Activated T-cell treated with anti-CD3 and anti-CD28 coated beads, Interleukin-2, amount 50 U/mL, for 48 hours (primary cell): ENCODE measurements around the gene VEPH1.
"Not testable (repeated sequence)": the region's sequence is repeated elsewhere in the genome, so short reads cannot be mapped to it uniquely, and the experiment has no call there.

ENCODE experiments used
- DNase-seq, 2 experiments: peaks; one replicate each; pipeline ENCODE4 v3.0.0-alpha.2; 2020

VEPH1 gene

GRCh38 chr3:157335233-157336076 lies 167.8 kb downstream of the VEPH1 start:
- DNase-seq, result no peak

GRCh38 chr3:157333551-157333991 lies 169.6 kb downstream of the VEPH1 start:
- no peak for DNase-seq

GRCh38 chr3:157330206-157330605 lies 173.0 kb downstream of the VEPH1 start:
- DNase-seq, result no peak

- DNase-seq, result no peak
These were observed 173.7 kb downstream of the VEPH1 start for GRCh38 chr3:157329551-157329950.

- no peak for DNase-seq
These were observed 175.4 kb downstream of the VEPH1 start for GRCh38 chr3:157327837-157328236.

- DNase-seq, result no peak
These were observed 176.2 kb downstream of the VEPH1 start for GRCh38 chr3:157327018-157327417.

- not testable (repeated sequence) for DNase-seq
These were observed 178.3 kb downstream of the VEPH1 start for GRCh38 chr3:157324869-157325268.

- no peak for DNase-seq
These were observed 179.9 kb downstream of the VEPH1 start for GRCh38 chr3:157323360-157323759.

GRCh38 chr3:157319672-157320071 lies 183.5 kb downstream of the VEPH1 start:
- DNase-seq, result no peak

- no peak for DNase-seq
These were observed 184.5 kb downstream of the VEPH1 start for GRCh38 chr3:157318639-157319288.

- no peak for DNase-seq
These were observed 185.3 kb downstream of the VEPH1 start for GRCh38 chr3:157317895-157318294.

GRCh38 chr3:157313186-157313585 lies 190.0 kb downstream of the VEPH1 start:
- no peak for DNase-seq

GRCh38 chr3:157312376-157312745 lies 190.9 kb downstream of the VEPH1 start:
- DNase-seq, result no peak

GRCh38 chr3:157311633-157312375 lies 191.4 kb downstream of the VEPH1 start:
- DNase-seq, result no peak

GRCh38 chr3:157310329-157311052 lies 192.7 kb downstream of the VEPH1 start:
- DNase-seq, result no peak

GRCh38 chr3:157306502-157306901 lies 196.7 kb downstream of the VEPH1 start:
- DNase-seq, result no peak

GRCh38 chr3:157305392-157305791 lies 197.8 kb downstream of the VEPH1 start:
- no peak for DNase-seq

GRCh38 chr3:157301755-157302154 lies 201.5 kb downstream of the VEPH1 start:
- DNase-seq, result no peak

- no peak for DNase-seq
These were observed 202.1 kb downstream of the VEPH1 start for GRCh38 chr3:157300981-157301663.

- DNase-seq, result no peak
These were observed 203.1 kb downstream of the VEPH1 start for GRCh38 chr3:157300094-157300493.

- DNase-seq, result no peak
These were observed 205.8 kb downstream of the VEPH1 start for GRCh38 chr3:157297328-157297915.

GRCh38 chr3:157294953-157295352 lies 208.3 kb downstream of the VEPH1 start:
- DNase-seq, result no peak
